ENCODE measurements around the gene ADAM12.

ADAM12 gene

GRCh38 chr10:126146771-126147170 is 241.5 kb downstream of the ADAM12 start:
- Histone ChIP-seq H3K4me1 (ENCODE audit: control insufficient read depth, insufficient read depth, low read length, unreplicated experiment) (peaks cover 18% of the 10 kb centered on the region), H2AFZ (ENCODE audit: low read length, unreplicated experiment) (no peak overlapping the region), H3K79me2 (ENCODE audit: control insufficient read depth, insufficient read depth, low read length, unreplicated experiment) (no peaks in the 10 kb centered on the region), H3K27me3 (ENCODE audit: insufficient read depth, low read length) (no peaks in the 10 kb centered on the region), H3K36me3 (ENCODE audit: insufficient read depth, low read length) (peaks cover 14% of the 10 kb centered on the region), H3K4me3 (ENCODE audit: low read depth, low read length) (no peak overlapping the region), H3K27ac (ENCODE audit: low read depth, low read length) (no peak overlapping the region)

GRCh38 chr10:126143117-126143516 is 245.2 kb downstream of the ADAM12 start:
- H2AFZ ChIP-seq (ENCODE audit: low read length, unreplicated experiment) = no peak overlapping the region
- H3K4me1 ChIP-seq (ENCODE audit: control insufficient read depth, insufficient read depth, low read length, unreplicated experiment) = peaks cover 8% of the 10 kb centered on the region
- H3K27ac ChIP-seq (ENCODE audit: low read depth, low read length) = no peak overlapping the region
- no peaks in the 10 kb centered on the region for H3K27me3 ChIP-seq (ENCODE audit: insufficient read depth, low read length)
- no peak overlapping the region for H3K4me3 ChIP-seq (ENCODE audit: low read depth, low read length)
- peaks cover 8% of the 10 kb centered on the region for H3K36me3 ChIP-seq (ENCODE audit: insufficient read depth, low read length)
- H3K79me2 ChIP-seq (ENCODE audit: control insufficient read depth, insufficient read depth, low read length, unreplicated experiment) = no peaks in the 10 kb centered on the region

GRCh38 chr10:126140746-126141273 is 247.5 kb downstream of the ADAM12 start:
- Histone ChIP-seq H2AFZ (ENCODE audit: low read length, unreplicated experiment) (no peak overlapping the region), H3K27ac (ENCODE audit: low read depth, low read length) (no peak overlapping the region), H3K27me3 (ENCODE audit: insufficient read depth, low read length) (no peaks in the 10 kb centered on the region), H3K4me1 (ENCODE audit: control insufficient read depth, insufficient read depth, low read length, unreplicated experiment) (no peaks in the 10 kb centered on the region), H3K36me3 (ENCODE audit: insufficient read depth, low read length) (peaks cover 11% of the 10 kb centered on the region), H3K79me2 (ENCODE audit: control insufficient read depth, insufficient read depth, low read length, unreplicated experiment) (no peaks in the 10 kb centered on the region), H3K4me3 (ENCODE audit: low read depth, low read length) (no peak overlapping the region)

GRCh38 chr10:126137562-126138221 is 250.6 kb downstream of the ADAM12 start:
- no peak overlapping the region for H3K4me3 ChIP-seq (ENCODE audit: low read depth, low read length)
- no peaks in the 10 kb centered on the region for H3K79me2 ChIP-seq (ENCODE audit: control insufficient read depth, insufficient read depth, low read length, unreplicated experiment)
- H3K27ac ChIP-seq (ENCODE audit: low read depth, low read length) = no peak overlapping the region
- H3K27me3 ChIP-seq (ENCODE audit: insufficient read depth, low read length) = no peaks in the 10 kb centered on the region
- peaks cover 3% of the 10 kb centered on the region; the same call in 1 of the 2 replicates for H3K36me3 ChIP-seq (ENCODE audit: insufficient read depth, low read length)
- H2AFZ ChIP-seq (ENCODE audit: low read length, unreplicated experiment) = no peak overlapping the region
- peaks cover 15% of the 10 kb centered on the region for H3K4me1 ChIP-seq (ENCODE audit: control insufficient read depth, insufficient read depth, low read length, unreplicated experiment)

- no peak overlapping the region for H3K4me3 ChIP-seq (ENCODE audit: low read depth, low read length)
- H3K4me1 ChIP-seq (ENCODE audit: control insufficient read depth, insufficient read depth, low read length, unreplicated experiment) = peaks cover 15% of the 10 kb centered on the region
- peaks cover 3% of the 10 kb centered on the region; the same call in 1 of the 2 replicates for H3K36me3 ChIP-seq (ENCODE audit: insufficient read depth, low read length)
- no peaks in the 10 kb centered on the region for H3K79me2 ChIP-seq (ENCODE audit: control insufficient read depth, insufficient read depth, low read length, unreplicated experiment)
- no peaks in the 10 kb centered on the region for H3K27me3 ChIP-seq (ENCODE audit: insufficient read depth, low read length)
- no peak overlapping the region for H3K27ac ChIP-seq (ENCODE audit: low read depth, low read length)
- H2AFZ ChIP-seq (ENCODE audit: low read length, unreplicated experiment) = no peak overlapping the region
These were observed 252.2 kb downstream of the ADAM12 start for GRCh38 chr10:126135941-126136595.

GRCh38 chr10:126135177-126135576 is 253.1 kb downstream of the ADAM12 start:
- no peak overlapping the region for H2AFZ ChIP-seq (ENCODE audit: low read length, unreplicated experiment)
- peak overlapping the region; percentile 47; the same call in 1 of the 2 replicates for H3K27ac ChIP-seq (ENCODE audit: low read depth, low read length)
- no peaks in the 10 kb centered on the region for H3K79me2 ChIP-seq (ENCODE audit: control insufficient read depth, insufficient read depth, low read length, unreplicated experiment)
- peaks cover 15% of the 10 kb centered on the region for H3K4me1 ChIP-seq (ENCODE audit: control insufficient read depth, insufficient read depth, low read length, unreplicated experiment)
- H3K36me3 ChIP-seq (ENCODE audit: insufficient read depth, low read length) = peaks cover 3% of the 10 kb centered on the region; the same call in 1 of the 2 replicates
- H3K27me3 ChIP-seq (ENCODE audit: insufficient read depth, low read length) = no peaks in the 10 kb centered on the region
- H3K4me3 ChIP-seq (ENCODE audit: low read depth, low read length) = no peak overlapping the region

GRCh38 chr10:126133906-126134656 is 254.2 kb downstream of the ADAM12 start:
- Histone ChIP-seq H3K27me3 (ENCODE audit: insufficient read depth, low read length) (no peaks in the 10 kb centered on the region), H3K4me1 (ENCODE audit: control insufficient read depth, insufficient read depth, low read length, unreplicated experiment) (peaks cover 15% of the 10 kb centered on the region), H3K79me2 (ENCODE audit: control insufficient read depth, insufficient read depth, low read length, unreplicated experiment) (no peaks in the 10 kb centered on the region), H3K4me3 (ENCODE audit: low read depth, low read length) (no peak overlapping the region), H3K27ac (ENCODE audit: low read depth, low read length) (peak overlapping the region; percentile 47; the same call in 1 of the 2 replicates), H3K36me3 (ENCODE audit: insufficient read depth, low read length) (peaks cover 3% of the 10 kb centered on the region; the same call in 1 of the 2 replicates), H2AFZ (ENCODE audit: low read length, unreplicated experiment) (no peak overlapping the region)

- Histone ChIP-seq H3K4me3 (ENCODE audit: low read depth, low read length) (no peak overlapping the region), H2AFZ (ENCODE audit: low read length, unreplicated experiment) (no peak overlapping the region), H3K36me3 (ENCODE audit: insufficient read depth, low read length) (peaks cover 3% of the 10 kb centered on the region; the same call in 1 of the 2 replicates), H3K27ac (ENCODE audit: low read depth, low read length) (no peak overlapping the region), H3K4me1 (ENCODE audit: control insufficient read depth, insufficient read depth, low read length, unreplicated experiment) (peaks cover 15% of the 10 kb centered on the region), H3K79me2 (ENCODE audit: control insufficient read depth, insufficient read depth, low read length, unreplicated experiment) (no peaks in the 10 kb centered on the region), H3K27me3 (ENCODE audit: insufficient read depth, low read length) (no peaks in the 10 kb centered on the region)
These were observed 255.1 kb downstream of the ADAM12 start for GRCh38 chr10:126133082-126133620.

- H3K27me3 ChIP-seq (ENCODE audit: insufficient read depth, low read length) = no peaks in the 10 kb centered on the region
- H3K79me2 ChIP-seq (ENCODE audit: control insufficient read depth, insufficient read depth, low read length, unreplicated experiment) = no peaks in the 10 kb centered on the region
- H3K4me1 ChIP-seq (ENCODE audit: control insufficient read depth, insufficient read depth, low read length, unreplicated experiment) = peaks cover 15% of the 10 kb centered on the region
- H2AFZ ChIP-seq (ENCODE audit: low read length, unreplicated experiment) = no peak overlapping the region
- H3K4me3 ChIP-seq (ENCODE audit: low read depth, low read length) = no peak overlapping the region
- H3K36me3 ChIP-seq (ENCODE audit: insufficient read depth, low read length) = no peaks in the 10 kb centered on the region
- H3K27ac ChIP-seq (ENCODE audit: low read depth, low read length) = no peak overlapping the region
These were observed 256.9 kb downstream of the ADAM12 start for GRCh38 chr10:126131341-126131740.

GRCh38 chr10:126130271-126130710 is 258.0 kb downstream of the ADAM12 start:
- Histone ChIP-seq H3K27me3 (ENCODE audit: insufficient read depth, low read length) (no peaks in the 10 kb centered on the region), H3K79me2 (ENCODE audit: control insufficient read depth, insufficient read depth, low read length, unreplicated experiment) (no peaks in the 10 kb centered on the region), H2AFZ (ENCODE audit: low read length, unreplicated experiment) (no peak overlapping the region), H3K36me3 (ENCODE audit: insufficient read depth, low read length) (no peaks in the 10 kb centered on the region), H3K4me3 (ENCODE audit: low read depth, low read length) (no peak overlapping the region), H3K27ac (ENCODE audit: low read depth, low read length) (no peak overlapping the region), H3K4me1 (ENCODE audit: control insufficient read depth, insufficient read depth, low read length, unreplicated experiment) (peaks cover 15% of the 10 kb centered on the region)
